HEK293T (cell line): ENCODE results near the gene DAG1.

Experiments
- CTCF ChIA-PET: fragments of 350-600 bp; formaldehyde crosslinking; extraction: SDS; loops from one replicate; lab custom pipeline; 2021; ENCODE audit warnings: antibody characterized with exemption, inconsistent platforms; lab: Yijun Ruan, JAX
- POLR2A ChIA-PET: fragments of 350-600 bp; formaldehyde crosslinking; extraction: SDS; loops from one replicate; lab custom pipeline; 2020; ENCODE audit warnings: antibody characterized with exemption, inconsistent platforms; lab: Yijun Ruan, JAX
- DNase-seq: peaks from one replicate; pipeline ENCODE4 v3.0.0; 2012; ENCODE audit warnings: mixed read lengths; ENCODE audit errors: extremely low spot score
- ARNT ChIP-seq: fragments of 450-650 bp; IDR thresholded peaks from 2 replicates; pipeline ENCODE4 v1.6.1; 2017; ENCODE audit warnings: mild to moderate bottlenecking
- BHLHE40 ChIP-seq: fragments of 450-650 bp; IDR thresholded peaks from 2 replicates; pipeline ENCODE4 v1.6.1; 2016; ENCODE audit warnings: mild to moderate bottlenecking, moderate library complexity, borderline replicate concordance
- CTBP1 ChIP-seq: fragments of 450-650 bp; IDR thresholded peaks from 2 replicates; pipeline ENCODE4 v1.6.1; 2016; ENCODE audit warnings: borderline replicate concordance
- ELF4 ChIP-seq: fragments of 450-650 bp; IDR thresholded peaks from 2 replicates; pipeline ENCODE4 v1.6.1; 2017; ENCODE audit warnings: antibody characterized with exemption
- FOXA1 ChIP-seq: fragments of 450-650 bp; IDR thresholded peaks from 2 replicates; pipeline ENCODE4 v1.6.1; 2016; ENCODE audit warnings: mild to moderate bottlenecking
- FOXK2 ChIP-seq: fragments of 450-650 bp; IDR thresholded peaks from 2 replicates; pipeline ENCODE4 v1.6.1; 2016; ENCODE audit warnings: mild to moderate bottlenecking
- FOXM1 ChIP-seq: fragments of 450-650 bp; IDR thresholded peaks from 2 replicates; pipeline ENCODE4 v1.6.1; 2017; ENCODE audit warnings: mild to moderate bottlenecking, borderline replicate concordance
- HDGF ChIP-seq: fragments of 450-650 bp; IDR thresholded peaks from 2 replicates; pipeline ENCODE4 v1.6.1; 2017; ENCODE audit warnings: antibody characterized with exemption, borderline replicate concordance
- L3MBTL2 ChIP-seq: fragments of 450-650 bp; conservative IDR thresholded peaks from 2 replicates; pipeline ENCODE4 v1.6.1; 2016; ENCODE audit warnings: mild to moderate bottlenecking
- LEF1 ChIP-seq: fragments of 450-650 bp; IDR thresholded peaks from 2 replicates; pipeline ENCODE4 v1.6.1; 2017; ENCODE audit warnings: mild to moderate bottlenecking, borderline replicate concordance
- NFRKB ChIP-seq: fragments of 450-650 bp; IDR thresholded peaks from 2 replicates; pipeline ENCODE4 v1.6.1; 2016; ENCODE audit warnings: mild to moderate bottlenecking, moderate library complexity
- SP1 ChIP-seq: fragments of 450-650 bp; IDR thresholded peaks from 2 replicates; pipeline ENCODE4 v1.6.1; 2017
- SUZ12 ChIP-seq: fragments of 450-650 bp; IDR thresholded peaks from 2 replicates; pipeline ENCODE4 v1.6.1; 2016; ENCODE audit warnings: mild to moderate bottlenecking
- TARDBP ChIP-seq: fragments of 450-650 bp; IDR thresholded peaks from 2 replicates; pipeline ENCODE4 v1.6.1; 2016
- ZNF384 ChIP-seq: fragments of 450-650 bp; IDR thresholded peaks from 2 replicates; pipeline ENCODE4 v1.6.1; 2016
- TF ChIP-seq, protein P1 (sequence below): fragments of 450-650 bp; IDR thresholded peaks from 2 replicates; pipeline ENCODE4 v1.6.1; 2016

DAG1 gene

DNA sequence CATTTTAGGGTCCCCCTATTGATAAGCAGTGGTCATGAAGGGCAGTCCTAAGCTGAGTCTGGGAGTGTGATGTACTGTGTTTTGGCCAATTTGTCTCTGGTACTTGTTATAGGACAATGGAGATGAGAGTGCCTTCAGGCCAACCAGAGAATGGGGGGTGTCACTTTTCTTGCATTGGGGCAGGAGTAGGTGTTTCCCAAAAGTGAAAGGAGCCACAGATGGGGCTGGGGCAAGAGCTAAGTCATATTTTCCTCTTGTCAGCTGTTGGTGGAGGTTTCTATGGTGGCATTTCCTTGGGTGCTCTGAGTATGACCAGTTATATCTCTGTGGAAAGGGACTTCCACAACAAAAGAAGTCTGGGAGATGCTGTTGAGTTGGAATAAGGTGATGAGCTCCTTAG, 59.5 kb downstream of the DAG1 start:
- no peak for TF ChIP-seq HDGF
- ChIA-PET CTCF (interaction anchor here (1.2 kb wide), 1 partner anchor 10 kb away, joined by 3 read pairs; no protein-coding TSS in a partner anchor), POLR2A (no interaction called here)
- no peak for DNase-seq

DNA sequence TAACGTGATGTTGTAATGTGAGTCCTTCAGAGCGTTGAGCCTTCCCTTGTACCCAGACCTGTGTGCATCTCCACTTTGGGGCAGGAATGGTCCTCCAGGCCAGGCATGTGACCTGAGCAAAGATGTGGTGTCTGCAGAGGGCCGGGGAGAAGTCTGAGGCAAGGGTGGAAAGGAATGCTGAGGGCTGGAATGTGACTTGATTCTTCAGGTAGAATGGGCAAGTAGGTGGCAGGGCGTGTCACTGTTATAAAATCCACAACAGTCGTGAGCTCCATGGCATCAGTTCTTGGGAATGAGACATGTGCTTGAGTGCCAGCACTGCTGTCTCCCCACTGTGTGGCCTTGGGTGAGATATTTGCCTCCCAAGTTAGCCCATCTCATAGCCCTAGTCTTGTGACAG, 60.2 kb downstream of the DAG1 start:
- no peak for DNase-seq
- ChIA-PET CTCF (no interaction called here), POLR2A (no interaction called here)
- TF ChIP-seq HDGF (no peak), NFRKB (no peak), L3MBTL2 (no peak), FOXM1 (no peak), FOXK2 (no peak), ARNT (no peak), CTBP1 (no peak), SP1 (no peak), ELF4 (no peak), BHLHE40 (no peak), TARDBP (no peak), SUZ12 (no peak), FOXA1 (no peak)
- TF ChIP-seq, protein P1, sequence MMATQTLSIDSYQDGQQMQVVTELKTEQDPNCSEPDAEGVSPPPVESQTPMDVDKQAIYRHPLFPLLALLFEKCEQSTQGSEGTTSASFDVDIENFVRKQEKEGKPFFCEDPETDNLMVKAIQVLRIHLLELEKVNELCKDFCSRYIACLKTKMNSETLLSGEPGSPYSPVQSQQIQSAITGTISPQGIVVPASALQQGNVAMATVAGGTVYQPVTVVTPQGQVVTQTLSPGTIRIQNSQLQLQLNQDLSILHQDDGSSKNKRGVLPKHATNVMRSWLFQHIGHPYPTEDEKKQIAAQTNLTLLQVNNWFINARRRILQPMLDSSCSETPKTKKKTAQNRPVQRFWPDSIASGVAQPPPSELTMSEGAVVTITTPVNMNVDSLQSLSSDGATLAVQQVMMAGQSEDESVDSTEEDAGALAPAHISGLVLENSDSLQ, result no peak

DNA sequence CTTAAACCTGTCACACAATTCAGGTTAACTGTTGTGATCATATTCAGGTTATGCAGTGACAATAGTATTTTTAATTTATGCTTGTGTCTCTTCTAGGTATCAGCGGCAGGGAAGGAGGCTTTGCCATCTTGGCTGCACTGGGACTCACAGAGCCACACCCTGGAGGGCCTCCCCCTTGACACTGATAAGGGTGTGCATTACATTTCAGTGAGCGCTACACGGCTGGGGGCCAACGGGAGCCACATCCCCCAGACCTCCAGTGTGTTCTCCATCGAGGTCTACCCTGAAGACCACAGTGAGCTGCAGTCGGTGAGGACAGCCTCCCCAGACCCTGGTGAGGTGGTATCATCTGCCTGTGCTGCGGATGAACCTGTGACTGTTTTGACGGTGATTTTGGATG, 60.6 kb downstream of the DAG1 start:
- TF ChIP-seq SUZ12 (no peak), L3MBTL2 (no peak), FOXM1 (no peak), TARDBP (no peak), SP1 (no peak), ARNT (no peak), BHLHE40 (no peak), ZNF384 (no peak), FOXK2 (no peak), CTBP1 (no peak), HDGF (no peak)
- TF ChIP-seq, protein P1, result no peak
- no peak for DNase-seq
- ChIA-PET CTCF (no interaction called here), POLR2A (no interaction called here)

DNA sequence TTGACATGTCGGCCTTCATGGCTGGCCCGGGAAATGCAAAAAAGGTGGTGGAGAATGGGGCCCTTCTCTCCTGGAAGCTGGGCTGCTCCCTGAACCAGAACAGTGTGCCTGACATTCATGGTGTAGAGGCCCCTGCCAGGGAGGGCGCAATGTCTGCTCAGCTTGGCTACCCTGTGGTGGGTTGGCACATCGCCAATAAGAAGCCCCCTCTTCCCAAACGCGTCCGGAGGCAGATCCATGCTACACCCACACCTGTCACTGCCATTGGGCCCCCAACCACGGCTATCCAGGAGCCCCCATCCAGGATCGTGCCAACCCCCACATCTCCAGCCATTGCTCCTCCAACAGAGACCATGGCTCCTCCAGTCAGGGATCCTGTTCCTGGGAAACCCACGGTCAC, 61.2 kb downstream of the DAG1 start:
- ChIA-PET POLR2A (no interaction called here), CTCF (no interaction called here)
- no peak for DNase-seq
- TF ChIP-seq BHLHE40, result no peak
- TF ChIP-seq FOXK2, result no peak
- TF ChIP-seq SUZ12, result no peak
- TF ChIP-seq NFRKB, result no peak
- no peak for TF ChIP-seq ZNF384
- TF ChIP-seq LEF1, result no peak

DNA sequence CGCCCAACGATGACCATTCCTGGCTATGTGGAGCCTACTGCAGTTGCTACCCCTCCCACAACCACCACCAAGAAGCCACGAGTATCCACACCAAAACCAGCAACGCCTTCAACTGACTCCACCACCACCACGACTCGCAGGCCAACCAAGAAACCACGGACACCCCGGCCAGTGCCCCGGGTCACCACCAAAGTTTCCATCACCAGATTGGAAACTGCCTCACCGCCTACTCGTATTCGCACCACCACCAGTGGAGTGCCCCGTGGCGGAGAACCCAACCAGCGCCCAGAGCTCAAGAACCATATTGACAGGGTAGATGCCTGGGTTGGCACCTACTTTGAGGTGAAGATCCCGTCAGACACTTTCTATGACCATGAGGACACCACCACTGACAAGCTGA, 61.6 kb downstream of the DAG1 start:
- DNase-seq, result no peak
- POLR2A ChIA-PET, result no interaction called here
- TF ChIP-seq SP1 (no peak), ZNF384 (no peak), FOXA1 (no peak), FOXM1 (no peak), ELF4 (no peak), HDGF (no peak), TARDBP (no peak), L3MBTL2 (no peak), SUZ12 (no peak), FOXK2 (no peak), BHLHE40 (no peak)
- TF ChIP-seq, protein P1, result no peak
- CTCF ChIA-PET, result no interaction called here

DNA sequence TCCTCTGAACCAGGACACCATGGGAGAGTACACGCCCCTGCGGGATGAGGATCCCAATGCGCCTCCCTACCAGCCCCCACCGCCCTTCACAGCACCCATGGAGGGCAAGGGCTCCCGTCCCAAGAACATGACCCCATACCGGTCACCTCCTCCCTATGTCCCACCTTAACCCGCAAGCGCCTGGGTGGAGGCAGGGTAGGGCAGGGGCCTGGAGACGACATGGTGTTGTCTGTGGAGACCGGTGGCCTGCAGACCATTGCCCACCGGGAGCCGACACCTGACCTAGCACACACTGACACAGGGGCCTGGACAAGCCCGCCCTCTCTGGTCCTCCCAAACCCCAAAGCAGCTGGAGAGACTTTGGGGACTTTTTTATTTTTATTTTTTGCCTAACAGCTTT, 63.0 kb downstream of the DAG1 start:
- ChIA-PET POLR2A (no interaction called here), CTCF (interaction anchor here (1.1 kb wide), 1 partner anchor 84 kb away, joined by 3 read pairs; no protein-coding TSS in a partner anchor)
- TF ChIP-seq LEF1 (no peak), SUZ12 (no peak), ZNF384 (no peak), SP1 (no peak), BHLHE40 (no peak), FOXA1 (no peak), L3MBTL2 (no peak)
- TF ChIP-seq, protein P1, result no peak
- no peak for DNase-seq
